HCT116 (cell line): ENCODE data around the gene DNAH9. TPM values are rescaled to one million over a fixed set of nuclear protein-coding genes. Genes with fewer than 3 reads are reported as not detected.

Source experiments
- ATAC-seq: fragments of 200-7000 bp; cut with Tn5 transposase; 2 replicates; pipeline ENCODE4 v1.9.1; 2020; ENCODE audit warnings: mild to moderate bottlenecking, moderate library complexity
- BruUV-seq: library from RNA; stranded (reverse); fragments of 400-500 nt; replicated peaks from 2 replicates; lab custom pipeline; 2021; lab: Mats Ljungman, UMichigan
- CTCF ChIA-PET: fragments of 300-600 bp; sonication (Branson Sonifier 250); formaldehyde crosslinking; loops from one replicate; lab custom pipeline; 2021; ENCODE audit warnings: antibody characterized with exemption; lab: Charles Lee
- POLR2A ChIA-PET: fragments of 300-600, 350-600 bp; sonication (Branson Sonifier 250); formaldehyde crosslinking; loops from one replicate; lab custom pipeline; 2021; ENCODE audit warnings: antibody characterized with exemption; lab: Charles Lee
- RAD21 ChIA-PET, 2 experiments: fragments of 300-600 bp; sonication (Branson Sonifier 250); formaldehyde crosslinking; loops; one replicate each; lab custom pipeline; 2023; ENCODE audit warnings: low total read pairs in 2 of 2; ENCODE audit not compliant: uncharacterized antibody in 2 of 2, unreplicated experiment in 2 of 2, low non-redundant PET in 1 of 2; lab: Charles Lee
- DNase-seq: peaks from one replicate; pipeline ENCODE4 v3.0.0-alpha.2; 2010; ENCODE audit warnings: low read depth, low spot score
- H2AFZ ChIP-seq: fragments of 200-600 bp; shearing (Covaris generic), sonication (generic); 2 replicates; pipeline ENCODE4 v1.6.1; 2017; ENCODE audit warnings: low read depth, mixed run types, mixed read lengths, antibody characterized with exemption, low read length; ENCODE audit not compliant: poor library complexity, severe bottlenecking
- H3K27ac ChIP-seq: 2 replicates; pipeline ENCODE4 v1.5.1; 2012; ENCODE audit warnings: low read depth, low read length
- H3K27me3 ChIP-seq: fragments of 200-600 bp; sonication (generic); 2 replicates; pipeline ENCODE4 v1.6.1; 2016; ENCODE audit warnings: mixed run types, low read length, mixed read lengths; ENCODE audit not compliant: insufficient read depth
- H3K36me3 ChIP-seq, 2 experiments: fragments of 200-500 bp in 1 of 2; fragments of 200-600 bp in 1 of 2; sonication (Bioruptor generic) in 1 of 2; sonication (generic) in 1 of 2; 2 replicates each; pipeline versions ENCODE4 v1.5.1 to v1.6.1; 2014 to 2016; ENCODE audit warnings: low read length in 2 of 2, inconsistent platforms in 1 of 2, mixed read lengths in 1 of 2, mixed run types in 1 of 2; ENCODE audit not compliant: insufficient read depth in 2 of 2, control insufficient read depth in 1 of 2
- H3K4me1 ChIP-seq, 2 experiments: fragments of 200-600 bp in 1 of 2; sonication (generic) in 1 of 2; 2 replicates each; pipeline versions ENCODE4 v1.5.1 to v1.6.1; 2012 to 2017; ENCODE audit warnings: low read length in 2 of 2, inconsistent platforms in 1 of 2, mild to moderate bottlenecking in 1 of 2, mixed read lengths in 1 of 2, mixed run types in 1 of 2, moderate library complexity in 1 of 2; ENCODE audit not compliant: insufficient read depth in 2 of 2, control insufficient read depth in 1 of 2
- H3K4me2 ChIP-seq: fragments of 200-600 bp; sonication (generic); 2 replicates; pipeline ENCODE4 v1.6.1; 2017; ENCODE audit warnings: mixed run types, low read length, mixed read lengths
- H3K4me3 ChIP-seq, 2 experiments: fragments of 200-600 bp in 1 of 2; sonication (generic) in 1 of 2; replicated peaks in 1 of 2; 2 replicates each; pipeline ENCODE4 v1.5.1; 2011 to 2016; ENCODE audit warnings: low read length in 2 of 2, control low read depth in 1 of 2, low read depth in 1 of 2, mild to moderate bottlenecking in 1 of 2, mixed read lengths in 1 of 2, mixed run types in 1 of 2
- H3K79me2 ChIP-seq: fragments of 200-600 bp; sonication (generic); 2 replicates; pipeline ENCODE4 v1.6.1; 2017; ENCODE audit warnings: mild to moderate bottlenecking, mixed run types, low read length, moderate library complexity, mixed read lengths; ENCODE audit not compliant: insufficient read depth
- H3K9ac ChIP-seq: fragments of 200-600 bp; sonication (generic); 2 replicates; pipeline ENCODE4 v1.6.1; 2016; ENCODE audit warnings: low read length, mixed read lengths
- H3K9me2 ChIP-seq: fragments of 200-600 bp; sonication (generic), shearing (Covaris generic); 2 replicates; pipeline ENCODE4 v1.6.1; 2017; ENCODE audit warnings: mixed run types, mild to moderate bottlenecking, moderate library complexity; ENCODE audit not compliant: insufficient read depth
- H3K9me3 ChIP-seq, 2 experiments: fragments of 200-500 bp in 1 of 2; fragments of 200-600 bp in 1 of 2; sonication (Bioruptor generic) in 1 of 2; sonication (generic) in 1 of 2; 2 replicates each; pipeline ENCODE4 v1.6.1; 2014 to 2017; ENCODE audit warnings: low read length in 2 of 2, mixed read lengths in 2 of 2, inconsistent platforms in 1 of 2, low read depth in 1 of 2, mild to moderate bottlenecking in 1 of 2, mixed run types in 1 of 2, moderate library complexity in 1 of 2; ENCODE audit not compliant: control insufficient read depth in 1 of 2, insufficient read depth in 1 of 2
- H4K20me1 ChIP-seq: fragments of 200-600 bp; sonication (generic), shearing (Covaris generic); 2 replicates; pipeline ENCODE4 v1.6.1; 2017; ENCODE audit warnings: mixed run types, mild to moderate bottlenecking, moderate library complexity; ENCODE audit not compliant: insufficient read depth
- ATF3 ChIP-seq: IDR thresholded peaks from 2 replicates; pipeline ENCODE4 v1.6.1; 2012
- CBX3 ChIP-seq: IDR thresholded peaks from 2 replicates; pipeline ENCODE4 v1.6.1; 2012; ENCODE audit warnings: low read depth
- CEBPB ChIP-seq: IDR thresholded peaks from 2 replicates; pipeline ENCODE4 v1.6.1; 2012; ENCODE audit warnings: low read depth
- CTCF ChIP-seq, 3 experiments: fragments of 200-600 bp in 1 of 3; sonication (generic) in 1 of 3; IDR thresholded peaks in 2 of 3; conservative IDR thresholded peaks in 1 of 3; 2 replicates each; pipeline ENCODE4 v1.5.1; 2012 to 2017; ENCODE audit warnings: low read depth in 2 of 3, low read length in 2 of 3, antibody characterized with exemption in 1 of 3, borderline replicate concordance in 1 of 3, control low read depth in 1 of 3, mild to moderate bottlenecking in 1 of 3, mixed read lengths in 1 of 3, mixed run types in 1 of 3, moderate library complexity in 1 of 3; ENCODE audit not compliant: insufficient read depth in 1 of 3
- EGR1 ChIP-seq: IDR thresholded peaks from 2 replicates; pipeline ENCODE4 v1.6.1; 2012; ENCODE audit warnings: low read depth
- ELF1 ChIP-seq: IDR thresholded peaks from 2 replicates; pipeline ENCODE4 v1.6.1; 2012; ENCODE audit warnings: low read depth, borderline replicate concordance
- EZH2 ChIP-seq: fragments of 200-600 bp; sonication (generic); IDR thresholded peaks from 2 replicates; pipeline ENCODE4 v1.6.1; 2017; ENCODE audit warnings: antibody characterized with exemption, mixed run types
- POLR2A ChIP-seq: IDR thresholded peaks from 2 replicates; pipeline ENCODE4 v1.7.0; 2011; ENCODE audit warnings: borderline replicate concordance; ENCODE audit not compliant: insufficient read depth, insufficient read length; ENCODE audit errors: extremely low read depth
- POLR2AphosphoS5 ChIP-seq: IDR thresholded peaks from 2 replicates; pipeline ENCODE4 v1.6.1; 2011; ENCODE audit warnings: mild to moderate bottlenecking, low read depth, low read length, moderate library complexity
- REST ChIP-seq: IDR thresholded peaks from 2 replicates; pipeline ENCODE4 v1.6.1; 2012; ENCODE audit warnings: low read depth
- SIN3A ChIP-seq: IDR thresholded peaks from 2 replicates; pipeline ENCODE4 v1.6.1; 2012; ENCODE audit warnings: low read depth
- SP1 ChIP-seq: IDR thresholded peaks from 2 replicates; pipeline ENCODE4 v1.6.1; 2012; ENCODE audit warnings: low read depth
- SRF ChIP-seq: IDR thresholded peaks from 2 replicates; pipeline ENCODE4 v1.6.1; 2012; ENCODE audit warnings: low read depth
- YY1 ChIP-seq: IDR thresholded peaks from 2 replicates; pipeline ENCODE4 v1.6.1; 2011; ENCODE audit warnings: low read length, low read depth, moderate library complexity, mild to moderate bottlenecking; ENCODE audit not compliant: insufficient replicate concordance; ENCODE audit errors: extremely low read depth
- ZFX ChIP-seq: fragments of 450-650 bp; IDR thresholded peaks from 2 replicates; pipeline ENCODE4 v1.6.1; 2017
- ZNF274 ChIP-seq: fragments of 200-500 bp; sonication (Bioruptor generic); IDR thresholded peaks from 2 replicates; pipeline ENCODE4 v1.6.1; 2014; ENCODE audit warnings: mild to moderate bottlenecking, low read depth, low read length, inconsistent platforms
- intact Hi-C: fragments of 100-400 bp; cut with micrococcal nuclease; formaldehyde crosslinking; loops from 2 replicates; pipeline ENCODE4 v1.10.0; 2022
- total RNA-seq: library from RNA; stranded (reverse); gene quantifications from one replicate; pipeline ENCODE4 v1.2.1, GENCODE V29; 2021; ENCODE audit not compliant: unreplicated experiment

DNAH9 gene
- total RNA-seq, 1 experiment from 2014 or later: not detected

- no peak for TF ChIP-seq SP1
- TF ChIP-seq SRF: no peak
- TF ChIP-seq EGR1: no peak
- TF ChIP-seq ZFX: no peak
- TF ChIP-seq ZNF274: no peak
- no peak for TF ChIP-seq REST
- TF ChIP-seq ELF1: no peak
- TF ChIP-seq SIN3A: no peak
- no peak for TF ChIP-seq CBX3
- no peak for TF ChIP-seq CEBPB
Measured at GRCh38 chr17:11990363-11990983, 392.2 kb downstream of the DNAH9 start (continued).

GRCh38 chr17:11991461-11991860, 393.2 kb downstream of the DNAH9 start:
- Histone ChIP-seq H3K4me2 (no peak overlapping the region), H4K20me1 (no peaks in the 10 kb centered on the region; the same call in 1 of the 2 replicates), H3K27ac (no peak overlapping the region), H3K9me2 (no peaks in the 10 kb centered on the region), H3K4me3 (no peak overlapping the region), H3K4me1 (no peaks in the 10 kb centered on the region), H3K36me3 (peaks cover 3 to 7% of the 10 kb centered on the region in 2 experiments; a peak in 2 of 4 replicates), H3K79me2 (peaks cover 3% of the 10 kb centered on the region; the same call in 1 of the 2 replicates), H3K27me3 (no peaks in the 10 kb centered on the region), H2AFZ (no peak overlapping the region), H3K9ac (no peak overlapping the region), H3K9me3 (no peaks in the 10 kb centered on the region)
- ChIA-PET RAD21 (no interaction called here), CTCF (no interaction called here), POLR2A (no interaction called here)
- no peak for DNase-seq
- TF ChIP-seq SIN3A (no peak), ATF3 (no peak), YY1 (no peak), ELF1 (no peak), CTCF (IDR thresholded peaks at IDR 0.05 in 2 of 3, conservative IDR thresholded peaks at IDR 0.05 in 1 of 3; ENCODE audit: borderline replicate concordance in 1 of 3, insufficient read depth in 1 of 3, low read depth in 2 of 3, low read length in 2 of 3) (no peak), SP1 (no peak), EGR1 (no peak), POLR2A (no peak), POLR2AphosphoS5 (no peak), EZH2 (no peak)
- ATAC-seq: no peak
- intact Hi-C loops: no loop called here
- no TSS peak for BruUV-seq
